ENCODE measurements around the gene ITPK1.

The ITPK1 gene

DNA sequence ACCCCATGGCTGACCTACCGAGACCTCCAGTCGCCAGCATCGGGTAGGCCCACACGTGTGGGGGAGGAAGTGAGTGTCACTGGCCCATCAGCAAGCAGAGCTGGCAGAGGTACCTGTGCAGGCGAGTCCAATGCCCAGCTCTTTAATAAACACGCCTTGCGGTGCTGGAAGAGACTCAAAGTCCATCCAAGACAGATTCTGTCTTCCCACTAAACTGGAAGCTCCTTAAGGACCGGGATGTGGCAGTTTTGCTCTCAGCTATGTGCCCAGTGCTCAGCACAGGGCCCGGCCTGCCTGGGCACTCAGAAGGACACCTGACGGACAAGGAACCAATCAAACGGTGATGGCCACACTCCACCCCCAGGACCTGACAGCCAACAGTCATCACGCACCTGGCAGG lies 65.0 kb downstream of the ITPK1 start:
- no peak for ATAC-seq
- TF ChIP-seq ZNF565 (CRISPR knock-in tag; conservative IDR thresholded peaks at IDR 0.05; ENCODE audit: low read depth) (no peak), ZFP30 (CRISPR knock-in tag; IDR thresholded peaks at IDR 0.05) (no peak), TSHZ2 (CRISPR knock-in tag; IDR thresholded peaks at IDR 0.05) (no peak), OSR1 (CRISPR knock-in tag; IDR thresholded peaks at IDR 0.05) (no peak), ESRRG (CRISPR knock-in tag; IDR thresholded peaks at IDR 0.05) (no peak), ZNF8 (CRISPR knock-in tag; IDR thresholded peaks at IDR 0.05) (no peak), RARB (CRISPR knock-in tag; IDR thresholded peaks at IDR 0.05) (no peak), CSDC2 (CRISPR knock-in tag; IDR thresholded peaks at IDR 0.05) (no peak), SNAI2 (CRISPR knock-in tag; IDR thresholded peaks at IDR 0.05) (no peak)

GRCh38 chr14:93049867-93050331 lies 65.8 kb downstream of the ITPK1 start:
- no peak for TF ChIP-seq SNAI2 (CRISPR knock-in tag; IDR thresholded peaks at IDR 0.05)
- ATAC-seq = no peak

DNA sequence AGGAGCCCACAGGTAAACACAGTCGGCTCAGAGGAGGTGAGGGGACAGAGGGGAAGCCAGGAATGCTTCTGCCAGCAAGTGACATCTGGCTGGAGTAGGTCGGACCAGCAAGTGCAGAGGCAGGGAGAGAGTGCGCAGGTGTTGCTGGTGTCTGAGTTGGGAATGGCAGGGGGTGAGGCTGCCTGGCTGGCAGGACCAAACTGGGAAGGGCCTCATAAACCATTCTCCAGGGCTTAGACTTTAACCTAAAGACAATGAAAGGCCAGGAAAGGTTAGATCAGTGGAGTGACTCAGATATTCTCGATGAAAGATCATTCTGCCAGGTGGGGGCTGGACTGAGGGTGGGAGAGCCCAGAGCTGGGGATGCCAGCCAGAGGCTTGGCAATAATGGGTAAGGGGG lies 66.4 kb downstream of the ITPK1 start:
- no peak for TF ChIP-seq TCF4 (CRISPR knock-in tag; IDR thresholded peaks at IDR 0.05; ENCODE audit: borderline replicate concordance)
- TF ChIP-seq ISL1 (CRISPR knock-in tag; IDR thresholded peaks at IDR 0.05) = no peak
- TF ChIP-seq ZFP3 (CRISPR knock-in tag; IDR thresholded peaks at IDR 0.05) = no peak
- TF ChIP-seq ZC3H10 (CRISPR knock-in tag; IDR thresholded peaks at IDR 0.05) = no peak
- TF ChIP-seq BACH2 (CRISPR knock-in tag; IDR thresholded peaks at IDR 0.05; ENCODE audit: borderline replicate concordance) = no peak
- TF ChIP-seq ZNF565 (CRISPR knock-in tag; conservative IDR thresholded peaks at IDR 0.05; ENCODE audit: low read depth) = no peak
- no peak for TF ChIP-seq SNAI2 (CRISPR knock-in tag; IDR thresholded peaks at IDR 0.05)
- TF ChIP-seq ARNTL (CRISPR knock-in tag; IDR thresholded peaks at IDR 0.05; ENCODE audit: borderline replicate concordance, low read depth) = no peak
- TF ChIP-seq TOX (CRISPR knock-in tag; IDR thresholded peaks at IDR 0.05; ENCODE audit: borderline replicate concordance) = no peak
- TF ChIP-seq OSR1 (CRISPR knock-in tag; IDR thresholded peaks at IDR 0.05) = no peak
- ATAC-seq = no peak

DNA sequence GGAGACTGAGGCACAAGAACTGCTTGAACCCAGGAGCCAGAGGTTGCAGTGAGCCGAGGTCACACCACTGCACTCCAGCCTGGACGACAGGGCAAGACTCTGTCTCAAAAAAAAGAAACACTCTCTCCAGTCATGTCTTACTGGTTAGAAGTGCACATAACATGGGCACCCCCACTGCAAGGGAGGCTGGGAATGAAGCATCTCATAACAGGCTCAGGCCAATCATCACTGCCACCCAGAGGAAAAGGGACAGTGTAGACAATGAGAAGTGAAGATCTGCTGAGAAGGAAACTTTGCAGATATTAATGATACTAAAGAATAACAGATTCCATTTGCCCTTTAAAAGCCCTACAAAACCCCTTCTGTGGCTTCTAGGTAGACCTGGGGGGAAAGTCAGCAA lies 66.9 kb downstream of the ITPK1 start:
- no peak for TF ChIP-seq PPARA (CRISPR knock-in tag; IDR thresholded peaks at IDR 0.05; ENCODE audit: borderline replicate concordance)
- no peak for TF ChIP-seq ZNF70 (CRISPR knock-in tag; IDR thresholded peaks at IDR 0.05)
- TF ChIP-seq ZC3H10 (CRISPR knock-in tag; IDR thresholded peaks at IDR 0.05) = no peak
- TF ChIP-seq ZFP3 (CRISPR knock-in tag; IDR thresholded peaks at IDR 0.05) = no peak
- no peak for TF ChIP-seq SNAI2 (CRISPR knock-in tag; IDR thresholded peaks at IDR 0.05)
- TF ChIP-seq TSHZ2 (CRISPR knock-in tag; IDR thresholded peaks at IDR 0.05) = no peak
- no peak for TF ChIP-seq GLIS3 (CRISPR knock-in tag; IDR thresholded peaks at IDR 0.05)
- no peak for TF ChIP-seq CSRNP3 (CRISPR knock-in tag; IDR thresholded peaks at IDR 0.05)
- TF ChIP-seq CSDC2 (CRISPR knock-in tag; IDR thresholded peaks at IDR 0.05) = no peak
- no peak for TF ChIP-seq TOX (CRISPR knock-in tag; IDR thresholded peaks at IDR 0.05; ENCODE audit: borderline replicate concordance)
- no peak for TF ChIP-seq ZFP30 (CRISPR knock-in tag; IDR thresholded peaks at IDR 0.05)
- no peak for ATAC-seq

- ATAC-seq = no peak
- TF ChIP-seq ISL1 (CRISPR knock-in tag; IDR thresholded peaks at IDR 0.05) (no peak), GLIS3 (CRISPR knock-in tag; IDR thresholded peaks at IDR 0.05) (no peak), PATZ1 (CRISPR knock-in tag; IDR thresholded peaks at IDR 0.05; ENCODE audit: borderline replicate concordance) (no peak), TCF4 (CRISPR knock-in tag; IDR thresholded peaks at IDR 0.05; ENCODE audit: borderline replicate concordance) (no peak), CSRNP3 (CRISPR knock-in tag; IDR thresholded peaks at IDR 0.05) (no peak), BACH2 (CRISPR knock-in tag; IDR thresholded peaks at IDR 0.05; ENCODE audit: borderline replicate concordance) (no peak), PPARA (CRISPR knock-in tag; IDR thresholded peaks at IDR 0.05; ENCODE audit: borderline replicate concordance) (no peak), ZFP30 (CRISPR knock-in tag; IDR thresholded peaks at IDR 0.05) (no peak)
Observed at GRCh38 chr14:93047661-93048060, 68.1 kb downstream of the ITPK1 start.
